Neural crest cell (in vitro differentiated cells): ENCODE measurements around the gene ADAMTS13. TPM values are rescaled to one million over a fixed set of nuclear protein-coding genes. Genes with fewer than 3 reads are reported as not detected.

Source experiments
- DNase-seq: peaks from one replicate; pipeline ENCODE4 v3.0.0; 2021; ENCODE audit warnings: low read depth, mixed read lengths, low spot score
- H3K27ac Mint-ChIP-seq: one replicate; pipeline ENCODE4 v1.8.0; 2021; ENCODE audit warnings: mild to moderate bottlenecking, mixed read lengths; ENCODE audit not compliant: unreplicated experiment
- H3K27me3 Mint-ChIP-seq: 2 replicates; pipeline ENCODE4 v1.8.0; 2021; ENCODE audit warnings: low read depth, mild to moderate bottlenecking, mixed read lengths
- H3K36me3 Mint-ChIP-seq: 2 replicates; pipeline ENCODE4 v1.8.0; 2021; ENCODE audit warnings: low read depth, mild to moderate bottlenecking, mixed read lengths
- H3K4me1 Mint-ChIP-seq: 2 replicates; pipeline ENCODE4 v1.8.0; 2021; ENCODE audit warnings: mixed read lengths
- H3K4me3 Mint-ChIP-seq: one replicate; pipeline ENCODE4 v1.8.0; 2021; ENCODE audit warnings: mild to moderate bottlenecking, mixed read lengths
- H3K9me3 Mint-ChIP-seq: 2 replicates; pipeline ENCODE4 v1.8.0; 2021; ENCODE audit warnings: mixed read lengths
- CTCF ChIP-seq: fragments of 200-600 bp; sonication (generic); conservative IDR thresholded peaks from 2 replicates; pipeline ENCODE4 v1.5.0; 2021; ENCODE audit warnings: antibody characterized with exemption, mild to moderate bottlenecking
- total RNA-seq: library from RNA; stranded (reverse); gene quantifications from 2 replicates; pipeline ENCODE4 v1.2.1, GENCODE V29; 2021

Gene ADAMTS13
- total RNA-seq, 1 donor from 2014 or later: 6.0 TPM

- Mint-ChIP-seq H3K27ac (peak overlapping the region; percentile 51), H3K4me1 (no peaks in the 10 kb centered on the region), H3K9me3 (no peaks in the 10 kb centered on the region), H3K27me3 (no peaks in the 10 kb centered on the region), H3K36me3 (peaks cover 10% of the 10 kb centered on the region), H3K4me3 (peak overlapping the region; percentile 13)
- TF ChIP-seq CTCF: peak; percentile 90
- DNase-seq: peak; percentile 83
Measured at GRCh38 chr9:133406480-133407307, 15.5 kb upstream of the ADAMTS13 start.

- no peaks in the 10 kb centered on the region for H3K4me1 Mint-ChIP-seq
- no peaks in the 10 kb centered on the region for H3K27me3 Mint-ChIP-seq
- no peak for TF ChIP-seq CTCF
- DNase-seq: no peak
- peaks cover 10% of the 10 kb centered on the region for H3K36me3 Mint-ChIP-seq
- H3K4me3 Mint-ChIP-seq: no peak overlapping the region
- H3K9me3 Mint-ChIP-seq: no peaks in the 10 kb centered on the region
- H3K27ac Mint-ChIP-seq: no peak overlapping the region
Measured at GRCh38 chr9:133408042-133408441, 14.1 kb upstream of the ADAMTS13 start.

GRCh38 chr9:133415170-133415569 lies 7.0 kb upstream of the ADAMTS13 start:
- peaks cover 3% of the 10 kb centered on the region for H3K36me3 Mint-ChIP-seq
- H3K4me3 Mint-ChIP-seq: peak overlapping the region; percentile 23
- no peak overlapping the region for H3K27ac Mint-ChIP-seq
- H3K27me3 Mint-ChIP-seq: no peaks in the 10 kb centered on the region
- TF ChIP-seq CTCF: no peak
- H3K4me1 Mint-ChIP-seq: peaks cover 26% of the 10 kb centered on the region
- DNase-seq: no peak
- H3K9me3 Mint-ChIP-seq: no peaks in the 10 kb centered on the region

GRCh38 chr9:133417541-133418461 lies 4.4 kb upstream of the ADAMTS13 start, which contains the start of gene REXO4:
Gene REXO4, minus strand, starts transcription at chr9:133418010. Its CDS starts 166 bp downstream, at chr9:133417844.
- TF ChIP-seq CTCF: no peak
- Mint-ChIP-seq H3K36me3 (peaks cover 2% of the 10 kb centered on the region), H3K27me3 (no peaks in the 10 kb centered on the region), H3K9me3 (no peaks in the 10 kb centered on the region), H3K27ac (peak within 1 kb of the TSS; percentile 96), H3K4me3 (peak within 1 kb of the TSS; percentile 94), H3K4me1 (peaks cover 26% of the 10 kb centered on the region)
- peak; percentile 91 for DNase-seq

- no peaks in the 10 kb centered on the region for H3K27me3 Mint-ChIP-seq
- H3K36me3 Mint-ChIP-seq: peaks cover 2% of the 10 kb centered on the region
- no peak for DNase-seq
- TF ChIP-seq CTCF: no peak
- no peaks in the 10 kb centered on the region for H3K9me3 Mint-ChIP-seq
- peak overlapping the region; percentile 94 for H3K4me3 Mint-ChIP-seq
- peaks cover 26% of the 10 kb centered on the region for H3K4me1 Mint-ChIP-seq
- H3K27ac Mint-ChIP-seq: peak overlapping the region; percentile 55
Measured at GRCh38 chr9:133419005-133419404, 3.2 kb upstream of the ADAMTS13 start.
